Mucosa of gallbladder (tissue), 1 donor: Measurements from ENCODE around the gene R3HDML. TPM values are rescaled to one million over a fixed set of nuclear protein-coding genes. Genes with fewer than 3 reads are reported as not detected.

Experiments used
- DNase-seq: peaks from one replicate; pipeline ENCODE4 v3.0.0-alpha.2; 2020; ENCODE audit warnings: low spot score
- total RNA-seq: library from RNA; stranded (reverse); gene quantifications from one replicate; pipeline ENCODE4 v1.2.1, GENCODE V29; 2021
- donor health status: DM: no; HTN: no; CAD: no.

R3HDML gene
- total RNA-seq, 1 donor from 2014 or later: not detected

DNA sequence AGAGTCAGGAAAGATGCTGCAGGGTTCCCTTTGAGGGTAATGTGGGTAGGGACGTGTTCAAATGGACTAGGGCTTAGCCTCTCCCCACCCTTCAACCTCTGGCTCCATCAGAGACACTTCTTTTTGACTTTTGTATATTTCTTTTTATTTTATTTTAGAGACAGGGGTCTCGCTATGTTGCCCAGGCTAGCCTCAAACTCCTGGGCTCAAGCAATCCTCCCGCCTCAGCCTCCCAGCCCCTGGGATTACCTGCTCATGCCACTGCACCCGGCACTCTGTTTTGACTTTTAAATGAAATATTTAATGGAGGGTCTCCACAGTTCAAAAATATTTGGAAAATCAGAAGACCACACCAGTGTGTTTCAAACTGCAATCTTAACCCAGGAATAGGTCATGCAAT lies 27.2 kb downstream of the R3HDML start:
- DNase-seq: no peak

DNA sequence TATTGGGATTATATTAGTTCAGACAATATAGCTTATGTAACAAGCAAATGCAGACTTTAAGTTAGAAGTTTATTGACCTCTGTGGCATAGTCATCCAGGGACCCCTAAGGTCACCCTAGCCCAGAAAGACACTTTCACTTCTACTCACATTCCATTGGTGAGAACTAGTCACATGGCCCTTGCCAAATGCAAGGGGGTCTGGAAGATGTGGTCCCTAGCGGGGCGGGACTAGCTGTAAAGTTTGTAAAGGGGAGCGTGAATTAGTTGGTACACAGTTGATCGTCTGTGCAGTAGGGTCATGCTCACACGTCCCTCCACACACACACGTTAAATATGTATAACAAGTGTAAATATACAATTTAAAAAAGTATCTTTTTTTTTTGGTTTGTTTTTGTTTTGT lies 27.9 kb downstream of the R3HDML start:
- no peak for DNase-seq

DNA sequence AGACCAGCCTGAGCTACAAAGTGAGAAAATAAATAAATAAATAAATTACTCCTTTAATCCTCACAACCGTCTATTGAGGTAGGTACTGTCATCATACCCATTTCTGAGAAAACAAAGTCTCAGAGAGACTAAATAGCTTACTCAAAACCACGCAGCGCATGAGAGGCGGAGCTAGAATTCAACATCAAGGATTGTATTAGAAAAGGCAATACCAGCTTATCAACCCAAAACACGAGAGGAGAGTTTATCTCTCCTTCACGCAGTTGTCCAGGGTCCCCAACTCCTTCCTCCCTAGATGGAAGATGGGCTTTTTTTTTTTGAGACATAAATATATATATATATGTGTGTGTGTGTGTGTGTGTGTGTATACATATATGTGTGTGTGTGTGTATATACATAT lies 30.9 kb downstream of the R3HDML start:
- no peak for DNase-seq

GRCh38 chr20:44370639-44371218 lies 33.9 kb downstream of the R3HDML start:
- DNase-seq: peak; percentile 57

DNA sequence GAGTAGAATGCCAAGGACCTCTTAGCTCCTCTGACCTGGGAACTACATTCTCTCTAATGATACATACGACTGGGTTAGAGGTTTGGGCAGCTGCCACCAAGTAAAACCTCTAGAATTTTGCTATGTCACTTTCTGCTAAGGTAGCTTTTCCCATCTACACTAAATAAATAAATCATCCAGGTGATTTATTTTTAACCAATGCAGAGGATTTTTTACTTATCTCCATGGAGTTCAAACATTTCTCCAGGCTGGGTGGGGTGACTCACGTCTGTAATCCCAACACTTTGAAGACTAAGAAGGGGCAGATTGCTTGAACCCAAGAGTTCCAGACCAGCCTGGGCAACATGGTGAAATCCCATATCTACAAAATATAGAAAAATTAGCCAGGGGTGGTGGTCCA lies 45.8 kb downstream of the R3HDML start:
- DNase-seq: no peak

DNA sequence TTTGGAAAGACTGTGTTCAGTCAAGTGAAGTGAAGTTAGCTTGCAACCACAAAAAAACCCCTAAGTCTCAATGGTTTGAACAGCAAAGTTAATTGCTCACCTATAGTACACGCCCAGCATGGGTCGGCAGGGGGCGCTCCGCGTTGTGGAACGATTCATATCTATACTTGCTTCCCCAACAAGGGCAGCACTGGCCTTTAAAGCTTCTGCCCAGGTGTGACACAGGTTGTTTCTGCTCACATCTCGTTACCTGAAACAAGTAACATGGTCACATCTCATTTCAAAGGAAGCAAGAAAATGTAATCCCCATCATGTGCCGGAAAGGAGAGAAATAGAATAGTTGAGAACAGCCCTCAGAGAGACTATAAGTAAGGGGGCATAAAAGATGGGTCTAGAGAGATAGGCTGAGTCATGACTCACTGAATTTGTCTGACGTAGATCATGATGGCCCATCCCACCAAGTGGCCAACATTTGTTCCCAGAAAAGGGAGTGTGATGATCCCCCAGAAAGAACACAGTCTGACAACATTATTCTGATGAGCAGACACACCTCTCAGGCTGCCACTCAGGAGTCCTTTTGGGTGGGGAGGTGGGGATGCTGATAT lies 47.7 kb downstream of the R3HDML start:
- DNase-seq: peak; percentile 82

DNA sequence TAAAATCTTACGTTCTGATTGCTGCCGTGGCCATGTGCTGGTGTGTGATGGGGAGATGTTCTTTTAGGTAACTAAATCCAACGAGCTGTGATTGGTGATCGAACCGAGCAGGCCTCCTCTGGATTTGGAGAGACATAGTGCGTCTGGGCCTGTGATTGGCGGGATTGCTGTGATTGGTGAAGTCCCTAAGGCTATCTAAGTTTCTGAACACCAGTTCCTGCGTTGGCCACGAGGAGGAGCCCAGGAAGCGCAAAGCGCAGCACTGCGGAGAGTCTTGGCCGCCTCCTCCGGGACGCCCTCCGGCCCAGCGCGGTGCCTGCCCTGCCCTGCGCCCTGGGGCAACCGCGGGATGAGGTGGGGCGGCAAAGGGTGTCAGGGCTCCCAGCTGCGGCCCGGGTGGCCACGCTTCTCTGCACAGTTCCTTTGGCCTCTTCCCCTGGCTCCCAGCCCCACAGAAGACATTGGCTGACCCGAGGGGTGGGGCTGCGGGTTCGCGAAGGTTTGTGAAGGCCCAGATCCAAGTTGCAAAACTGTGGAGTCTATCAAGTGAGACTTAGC lies 51.7 kb downstream of the R3HDML start:
- peak; percentile 64 for DNase-seq

DNA sequence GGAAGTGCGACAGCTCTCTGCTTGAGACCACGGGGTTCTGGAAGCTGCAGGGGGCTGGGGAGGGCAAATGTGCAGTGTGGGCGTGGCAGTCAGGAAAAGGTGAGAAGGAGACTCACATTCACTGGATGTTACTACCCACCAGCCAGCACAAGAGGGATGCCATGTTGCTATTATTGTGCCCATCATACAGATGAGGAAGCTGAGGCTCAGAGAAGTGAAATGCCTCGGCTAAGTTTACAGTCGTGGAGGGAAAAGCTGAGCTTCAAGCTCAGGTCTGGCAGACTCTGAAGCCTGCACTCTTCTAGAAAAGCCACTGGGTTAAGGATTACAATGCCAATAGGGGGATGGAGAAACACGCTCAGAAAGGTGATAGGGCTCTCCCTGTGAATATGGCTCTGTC lies 53.0 kb downstream of the R3HDML start:
- DNase-seq: no peak

GRCh38 chr20:44390280-44390679 lies 53.4 kb downstream of the R3HDML start:
- DNase-seq: no peak

- no peak for DNase-seq
These were observed 55.4 kb downstream of the R3HDML start for GRCh38 chr20:44392088-44392775.

GRCh38 chr20:44392776-44393607 lies 56.1 kb downstream of the R3HDML start:
- DNase-seq: peak; percentile 71

GRCh38 chr20:44393608-44394451 lies 57.0 kb downstream of the R3HDML start:
- DNase-seq: no peak

DNA sequence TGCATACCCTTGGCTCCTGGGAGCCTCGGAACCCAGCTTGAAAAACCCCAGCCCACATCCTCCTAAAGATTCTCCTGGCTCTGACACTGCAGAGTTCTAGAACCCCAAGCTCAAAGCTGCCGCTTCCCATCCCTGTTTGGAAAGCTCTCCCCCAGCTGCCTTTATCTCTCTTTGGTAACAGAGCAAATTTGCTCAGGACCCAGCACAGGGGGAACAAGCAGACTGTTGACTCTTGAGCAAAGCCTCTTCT lies 57.5 kb downstream of the R3HDML start:
- DNase-seq: no peak

GRCh38 chr20:44394702-44395460 lies 58.0 kb downstream of the R3HDML start:
- DNase-seq: no peak

DNA sequence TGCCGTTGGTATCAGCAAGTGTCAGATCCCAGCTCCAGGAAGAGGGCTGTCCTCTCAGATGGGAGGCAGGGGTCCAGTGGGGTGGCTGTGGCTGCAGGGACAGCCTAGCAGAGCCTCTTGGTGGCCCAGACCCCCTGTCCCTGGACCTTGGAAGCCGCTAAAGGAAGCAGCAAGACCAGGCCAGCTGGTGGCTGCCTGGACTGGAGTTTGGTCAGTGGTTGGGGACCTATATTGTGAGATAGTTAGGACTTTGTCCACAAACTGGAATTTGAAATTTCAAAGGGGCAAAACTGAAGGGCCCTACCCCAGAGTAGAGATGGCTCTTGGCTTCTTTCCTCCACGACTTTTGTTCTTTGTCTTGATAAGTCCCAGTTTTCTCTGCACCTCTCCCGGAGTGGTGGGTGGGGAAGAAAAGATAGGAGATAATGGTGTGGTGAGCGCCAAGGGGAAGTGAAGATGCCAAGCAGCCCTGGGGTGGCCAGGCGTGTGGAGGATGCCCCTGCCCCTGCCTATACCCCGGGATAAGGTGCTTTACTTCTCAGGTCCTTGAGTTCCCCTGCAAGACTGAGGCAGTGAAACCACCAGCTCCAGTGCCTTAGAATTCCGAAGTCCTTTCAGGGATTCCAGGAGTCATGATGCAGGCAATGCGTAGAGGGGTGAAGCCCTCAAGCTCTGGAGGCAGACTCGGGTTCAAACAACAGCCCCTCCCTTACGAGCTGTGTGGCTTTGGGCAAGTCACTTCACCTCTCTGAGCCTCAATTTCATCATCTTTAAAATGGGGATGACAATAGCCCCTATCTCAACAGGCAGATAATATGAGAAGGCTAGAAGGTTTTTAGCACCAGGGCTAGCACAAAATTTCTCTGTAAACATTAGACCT lies 58.9 kb downstream of the R3HDML start:
- no peak for DNase-seq

- DNase-seq: no peak
These were observed 59.7 kb downstream of the R3HDML start for GRCh38 chr20:44396369-44397130.

GRCh38 chr20:44398335-44398734 lies 61.5 kb downstream of the R3HDML start:
- no peak for DNase-seq

- no peak for DNase-seq
These were observed 62.6 kb downstream of the R3HDML start for GRCh38 chr20:44399446-44399845.

DNA sequence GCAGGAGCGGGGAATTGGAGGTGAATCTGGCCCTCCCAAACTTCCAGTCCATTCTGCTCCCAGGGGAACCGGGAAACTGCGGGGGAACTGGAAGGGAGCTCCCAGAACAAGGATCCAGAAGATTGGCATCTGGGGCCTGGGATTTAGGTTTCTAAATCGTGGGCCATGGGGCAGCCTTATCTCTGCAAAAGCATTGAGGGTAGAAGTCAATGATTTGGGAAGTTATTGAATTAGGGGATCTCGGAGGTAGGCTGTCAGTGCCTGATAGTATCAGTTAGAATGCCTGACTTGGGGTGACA lies 63.8 kb downstream of the R3HDML start:
- no peak for DNase-seq
